HG03280 (cell line): ENCODE results near the gene GRHL1.
"Not testable (repeated sequence)": the region's sequence is repeated elsewhere in the genome, so short reads cannot be mapped to it uniquely, and the experiment has no call there.

Experiments used
- ATAC-seq: cut with Tn5 transposase; IDR thresholded peaks from one replicate; pipeline ENCODE4 v1.9.1; 2021; ENCODE audit warnings: mild to moderate bottlenecking, moderate library complexity; ENCODE audit not compliant: unreplicated experiment

The GRHL1 gene, protein sequence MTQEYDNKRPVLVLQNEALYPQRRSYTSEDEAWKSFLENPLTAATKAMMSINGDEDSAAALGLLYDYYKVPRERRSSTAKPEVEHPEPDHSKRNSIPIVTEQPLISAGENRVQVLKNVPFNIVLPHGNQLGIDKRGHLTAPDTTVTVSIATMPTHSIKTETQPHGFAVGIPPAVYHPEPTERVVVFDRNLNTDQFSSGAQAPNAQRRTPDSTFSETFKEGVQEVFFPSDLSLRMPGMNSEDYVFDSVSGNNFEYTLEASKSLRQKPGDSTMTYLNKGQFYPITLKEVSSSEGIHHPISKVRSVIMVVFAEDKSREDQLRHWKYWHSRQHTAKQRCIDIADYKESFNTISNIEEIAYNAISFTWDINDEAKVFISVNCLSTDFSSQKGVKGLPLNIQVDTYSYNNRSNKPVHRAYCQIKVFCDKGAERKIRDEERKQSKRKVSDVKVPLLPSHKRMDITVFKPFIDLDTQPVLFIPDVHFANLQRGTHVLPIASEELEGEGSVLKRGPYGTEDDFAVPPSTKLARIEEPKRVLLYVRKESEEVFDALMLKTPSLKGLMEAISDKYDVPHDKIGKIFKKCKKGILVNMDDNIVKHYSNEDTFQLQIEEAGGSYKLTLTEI

DNA sequence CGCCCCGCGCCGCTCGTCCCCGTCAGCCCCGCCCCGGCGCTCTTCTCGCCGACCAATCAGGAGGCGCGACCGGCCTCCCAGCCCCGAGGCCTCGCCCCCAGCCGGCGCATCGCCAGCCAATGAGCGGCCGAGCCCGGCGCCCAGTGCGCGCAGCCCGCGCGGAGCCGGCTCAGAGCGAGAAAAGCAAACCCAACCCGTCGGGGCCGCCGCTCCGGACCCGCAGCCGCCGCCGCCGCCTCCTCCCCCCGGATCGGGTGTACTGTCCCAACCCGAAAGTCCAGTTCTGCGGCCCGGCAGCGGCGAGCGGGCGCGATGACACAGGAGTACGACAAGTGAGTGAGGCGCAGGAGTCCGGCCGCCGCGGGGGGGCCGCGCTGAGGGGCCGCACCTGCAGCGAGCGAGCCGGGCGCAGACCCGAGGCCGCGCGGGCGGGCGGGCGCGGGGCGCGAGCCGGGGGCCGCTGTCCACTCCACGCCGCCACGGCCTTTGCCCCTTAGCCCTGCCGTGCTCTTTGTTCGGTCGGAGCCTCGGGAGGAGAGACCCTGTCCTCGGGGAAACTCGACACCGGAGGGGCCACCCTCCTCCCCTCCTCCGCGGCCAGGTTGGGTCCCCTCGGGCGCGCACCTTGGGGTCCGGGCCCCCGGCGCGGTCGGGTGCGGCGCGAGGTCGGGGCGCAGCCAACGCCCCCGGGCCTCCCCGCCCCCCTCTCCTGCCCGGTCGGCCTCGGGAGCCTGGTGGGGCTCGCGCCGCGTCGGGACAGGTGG, at the start of gene GRHL1:
Gene GRHL1 (plus strand): TSS at position 172 of the 764 bp plus-strand sequence. CDS start 141 bp downstream, at position 313.
- ATAC-seq: peak; percentile 97

DNA sequence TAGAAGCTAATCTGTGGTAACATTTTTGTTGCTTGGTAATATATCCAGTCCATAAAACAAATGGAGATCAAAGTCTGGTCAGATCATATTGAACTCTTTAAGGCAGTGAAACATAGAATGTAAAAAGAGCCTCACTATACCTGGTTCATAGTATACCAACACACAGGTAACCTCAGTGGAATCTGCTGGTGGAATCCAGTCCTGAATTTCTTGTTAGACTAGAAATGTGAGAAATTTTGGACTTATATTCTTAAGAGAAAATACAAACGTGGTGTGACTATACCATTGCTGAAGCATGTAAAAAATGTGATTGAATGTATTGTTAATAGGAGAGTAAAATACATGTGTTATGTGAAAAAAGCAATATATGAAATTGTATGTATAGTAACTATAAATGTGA, 46.1 kb upstream of the GRHL1 start:
- ATAC-seq: no peak

DNA sequence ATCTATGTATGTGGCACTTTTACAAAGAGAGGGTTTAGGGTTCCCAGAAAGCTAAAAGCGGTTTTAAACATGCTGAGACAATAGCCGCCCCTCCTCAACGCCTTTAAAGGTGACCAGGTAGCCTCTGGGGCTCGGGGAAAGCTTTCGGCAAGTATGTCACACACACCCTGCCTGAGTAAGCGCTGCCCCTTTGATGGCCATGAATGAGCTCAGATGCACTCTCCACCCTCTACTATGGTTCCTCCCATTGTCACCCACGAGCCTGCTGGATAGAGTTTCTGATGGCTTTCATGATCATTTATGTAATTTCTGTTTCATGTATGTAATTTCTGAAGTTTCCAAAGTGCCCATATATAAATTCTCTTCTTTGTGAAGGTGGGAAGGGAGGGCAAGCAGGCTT, 44.1 kb upstream of the GRHL1 start:
- ATAC-seq: no peak

DNA sequence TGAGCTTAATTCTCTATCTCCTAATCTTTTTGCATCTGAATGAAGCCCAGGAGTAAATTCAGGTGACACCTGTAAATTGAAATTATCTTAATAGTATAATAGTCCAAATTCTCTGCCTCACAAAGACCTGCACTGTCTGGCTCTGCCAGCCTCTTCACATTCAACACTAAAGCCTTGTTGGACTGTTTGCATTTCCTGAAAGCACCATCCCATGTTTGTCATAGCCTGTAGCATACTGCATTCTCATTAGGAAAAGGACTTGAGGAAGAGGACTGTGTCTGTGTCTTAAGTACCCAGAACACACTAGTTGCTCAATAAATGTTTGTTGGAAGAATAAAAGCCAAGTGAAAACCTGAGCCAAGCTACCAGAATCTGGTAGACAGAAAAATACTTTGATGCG, 42.9 kb upstream of the GRHL1 start:
- no peak for ATAC-seq

DNA sequence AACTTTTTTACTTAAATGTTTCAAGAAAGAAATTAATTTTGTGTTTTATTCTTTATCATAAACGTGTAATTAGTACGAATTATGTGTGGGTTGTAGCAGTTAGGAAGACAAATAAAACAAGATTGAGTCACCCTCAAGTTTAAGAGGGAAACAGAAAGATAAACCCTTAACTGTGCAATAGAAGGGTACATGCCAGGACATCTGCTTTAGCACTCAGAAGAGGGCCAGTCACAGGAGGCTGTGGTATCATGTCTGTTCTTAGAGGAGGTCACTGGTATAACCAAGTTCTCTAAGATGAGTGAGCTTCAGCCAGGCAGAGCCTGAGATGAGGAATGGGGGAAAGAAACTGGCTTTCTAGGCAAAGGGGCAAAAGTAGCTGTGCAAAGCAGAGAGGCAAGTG, 42.4 kb upstream of the GRHL1 start:
- no peak for ATAC-seq

DNA sequence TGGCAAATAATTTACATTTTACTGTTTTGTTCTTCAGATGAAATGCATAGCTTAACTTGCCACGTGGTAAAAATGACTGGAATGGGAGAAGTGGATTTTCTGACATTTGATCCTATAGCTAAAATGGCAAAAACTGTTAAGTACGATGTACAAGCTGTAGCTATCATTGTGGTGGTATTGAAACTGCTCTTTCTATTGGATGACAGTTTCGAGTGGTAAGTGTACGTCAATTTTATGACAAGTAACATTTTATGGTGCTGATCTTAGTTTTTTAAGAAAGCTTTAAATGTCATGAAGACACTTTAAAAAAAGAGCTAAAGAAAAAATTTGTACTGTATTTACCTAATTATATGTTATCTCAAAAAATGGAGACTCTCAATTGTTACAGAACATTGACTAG, 40.8 kb upstream of the GRHL1 start:
- ATAC-seq: no peak

DNA sequence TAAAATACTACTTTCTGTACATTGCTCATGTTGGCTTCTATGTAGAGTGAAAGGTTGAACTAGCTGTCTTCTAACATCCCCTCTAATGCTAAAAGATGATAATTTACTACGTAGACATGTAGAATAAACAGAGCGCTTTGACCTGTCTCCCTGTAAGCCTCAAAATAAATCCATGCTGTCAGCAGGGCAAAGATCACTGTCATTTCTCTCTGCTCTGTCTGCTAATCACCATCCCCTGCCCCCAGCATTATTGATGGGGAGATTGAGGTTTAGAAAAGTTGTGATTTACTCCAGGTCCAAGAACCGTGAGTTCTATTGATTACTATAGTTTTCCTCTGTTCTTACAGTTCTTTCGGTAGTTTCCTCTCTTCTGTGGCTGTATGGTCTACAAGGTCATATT, 39.0 kb upstream of the GRHL1 start:
- ATAC-seq: no peak

DNA sequence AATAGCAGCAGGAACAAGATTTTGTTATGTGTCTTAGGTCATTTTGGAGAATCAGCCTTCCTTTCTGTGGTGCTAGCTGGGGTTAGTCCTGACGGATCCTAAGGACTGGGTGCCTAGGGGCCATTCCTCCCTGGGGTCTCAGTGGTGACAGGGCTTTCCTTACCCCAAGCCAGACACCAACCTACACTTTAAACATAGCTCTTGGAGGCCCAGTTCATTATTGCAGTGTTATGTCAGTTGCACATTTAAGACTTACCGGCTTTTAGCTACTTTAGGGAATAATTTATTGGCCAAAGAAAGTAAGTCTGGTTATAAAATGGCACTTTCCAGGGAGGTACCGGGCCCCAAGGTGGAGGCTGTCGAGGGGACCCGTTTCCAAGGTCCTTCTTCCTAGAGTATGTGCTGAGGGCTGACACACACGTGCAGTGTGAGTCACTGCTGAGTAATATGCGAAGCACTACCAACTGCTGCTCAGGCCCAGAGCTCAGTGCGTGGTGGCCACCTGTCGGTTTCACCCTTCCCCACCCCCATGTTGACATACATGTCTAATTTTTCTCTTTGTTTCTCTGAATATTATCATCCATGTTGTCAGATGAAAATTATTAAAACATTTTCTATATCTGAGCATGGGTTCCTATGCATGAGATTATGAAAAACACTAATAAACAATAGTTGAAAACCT, 37.0 kb upstream of the GRHL1 start:
- peak; percentile 100 for ATAC-seq

DNA sequence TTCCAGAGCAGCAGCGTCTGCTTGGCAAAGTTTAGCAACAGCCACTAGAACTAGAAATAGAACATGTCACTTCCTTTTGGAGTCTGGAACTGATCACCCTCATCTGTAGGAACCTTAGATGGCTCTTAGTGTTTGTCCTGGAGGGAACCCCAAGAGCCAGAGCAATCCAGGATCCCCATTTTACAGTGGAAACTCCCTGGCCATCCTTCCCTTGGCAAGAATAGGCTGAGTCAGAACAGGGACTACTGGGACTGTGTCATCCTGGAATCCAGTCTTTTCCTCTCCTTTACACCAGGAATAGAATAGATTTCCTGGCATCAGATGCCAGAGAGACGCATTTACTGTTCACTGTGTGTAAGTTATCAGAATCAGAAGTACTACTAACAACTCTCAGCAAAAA, 33.2 kb upstream of the GRHL1 start:
- ATAC-seq: no peak

DNA sequence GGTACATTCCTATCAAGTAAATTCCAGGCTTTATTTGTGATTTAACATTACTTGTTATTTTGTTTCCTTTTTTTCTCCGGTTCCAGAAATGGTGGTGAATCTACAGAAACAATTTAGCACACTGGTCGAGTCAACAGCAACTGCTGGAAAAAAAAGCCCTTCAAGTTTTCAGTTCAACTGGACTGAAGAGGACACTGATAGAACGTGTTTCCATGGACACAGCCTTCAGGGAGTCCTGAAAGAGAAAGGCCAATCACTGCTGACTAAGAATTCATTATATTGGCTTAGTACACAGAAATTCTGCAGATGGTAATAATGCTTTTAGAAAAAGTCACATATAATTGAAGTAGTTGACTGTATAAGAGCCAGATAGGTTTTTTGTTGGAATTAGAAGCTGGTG, 32.0 kb upstream of the GRHL1 start:
- ATAC-seq: no peak

DNA sequence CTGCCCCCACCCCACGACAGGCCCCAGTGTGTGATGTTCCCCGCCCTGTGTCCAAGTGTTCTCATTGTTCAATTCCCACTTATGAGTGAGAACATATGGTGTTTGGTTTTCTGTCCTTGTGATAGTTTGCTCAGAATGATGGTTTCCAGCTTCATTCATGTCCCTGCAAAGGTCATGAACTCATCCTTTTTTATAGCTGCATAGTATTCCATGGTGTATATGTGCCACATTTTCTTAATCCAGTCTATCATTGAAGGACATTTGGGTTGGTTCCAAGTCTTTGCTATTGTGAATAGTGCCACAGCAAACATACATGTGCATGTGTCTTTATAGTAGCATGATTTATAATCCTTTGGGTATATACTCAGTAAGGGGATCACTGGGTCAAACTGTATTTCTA, 24.5 kb upstream of the GRHL1 start:
- not testable (repeated sequence) for ATAC-seq

DNA sequence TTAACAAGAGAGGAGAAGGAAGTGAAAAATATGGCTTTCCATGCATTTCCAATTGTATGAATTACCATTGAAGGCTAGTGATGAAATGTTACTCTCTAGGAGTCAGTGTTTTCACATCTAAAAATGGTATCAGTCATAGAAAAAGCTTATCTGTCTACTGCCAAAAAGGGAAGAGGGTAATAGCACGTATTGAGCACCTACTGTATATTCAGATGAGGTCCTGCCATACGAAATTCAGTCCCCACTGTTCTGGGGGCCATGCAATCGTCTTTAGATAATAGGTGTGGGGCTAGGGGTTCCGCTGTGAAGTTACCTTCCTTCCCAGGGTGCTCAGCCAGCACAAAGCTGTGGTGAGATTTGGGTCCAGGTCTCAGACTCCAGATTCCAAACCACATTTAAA, 14.2 kb upstream of the GRHL1 start:
- no peak for ATAC-seq

DNA sequence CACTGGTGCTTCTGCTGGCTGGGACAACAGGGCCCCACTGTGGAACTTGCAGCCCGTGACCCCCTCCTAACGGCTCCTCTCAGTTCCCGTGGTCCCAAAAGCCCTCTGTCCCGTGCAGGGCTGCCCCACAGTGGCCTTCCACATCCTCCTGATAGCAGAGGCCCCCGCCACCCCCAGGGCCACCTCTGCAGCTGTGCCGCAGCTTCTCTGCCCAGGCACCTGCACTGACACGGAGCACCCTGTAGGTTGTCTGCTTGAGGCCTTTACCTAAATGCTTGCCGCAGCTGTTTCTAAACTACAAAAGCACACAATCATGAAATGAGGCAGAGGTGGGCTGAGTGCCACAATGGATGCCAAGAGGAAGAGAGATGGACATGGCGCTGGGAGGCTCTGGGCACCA, 13.5 kb upstream of the GRHL1 start:
- ATAC-seq: no peak

DNA sequence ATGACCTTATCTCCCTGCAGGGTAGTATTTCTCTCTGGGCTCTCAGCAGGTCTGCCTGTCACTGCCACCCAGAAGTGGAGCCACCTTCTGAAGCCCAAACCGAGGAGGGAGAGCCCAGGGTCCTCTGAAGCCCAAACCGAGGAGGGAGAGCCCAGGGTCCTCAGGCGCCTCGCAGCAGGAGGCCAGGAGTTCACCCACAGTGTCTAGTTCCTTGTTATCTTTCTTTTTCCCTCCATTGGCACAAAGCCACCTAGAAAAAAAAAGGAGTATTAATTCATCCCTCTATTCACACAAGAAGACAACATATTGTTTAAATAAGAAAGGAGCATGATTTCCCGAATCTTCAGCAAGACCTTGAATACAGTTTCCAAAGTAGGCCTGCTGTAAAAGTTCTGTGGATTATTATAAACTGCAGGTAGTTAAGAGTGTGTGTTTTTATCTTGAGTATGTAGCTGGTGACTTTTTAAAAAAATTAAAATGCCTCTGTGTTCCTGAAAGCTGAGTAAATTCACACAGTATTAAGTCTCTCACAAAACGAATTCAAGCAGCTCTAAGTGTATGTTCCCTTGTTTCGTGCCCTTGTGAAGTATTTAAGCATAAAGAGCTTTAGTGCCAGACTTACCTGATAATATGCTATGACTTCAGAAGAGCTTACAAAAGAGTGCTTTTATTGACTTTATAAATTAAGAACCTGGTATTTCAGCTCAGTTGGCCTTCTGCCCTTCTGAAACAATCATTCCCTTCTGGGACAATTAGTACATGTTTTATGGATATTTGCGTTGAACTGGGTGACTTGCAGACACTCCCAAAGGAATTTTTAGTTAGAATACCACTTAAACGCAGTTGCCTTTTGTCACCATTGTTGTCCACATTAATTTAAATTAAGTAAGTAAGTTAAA, 11.7 kb upstream of the GRHL1 start:
- ATAC-seq: no peak

DNA sequence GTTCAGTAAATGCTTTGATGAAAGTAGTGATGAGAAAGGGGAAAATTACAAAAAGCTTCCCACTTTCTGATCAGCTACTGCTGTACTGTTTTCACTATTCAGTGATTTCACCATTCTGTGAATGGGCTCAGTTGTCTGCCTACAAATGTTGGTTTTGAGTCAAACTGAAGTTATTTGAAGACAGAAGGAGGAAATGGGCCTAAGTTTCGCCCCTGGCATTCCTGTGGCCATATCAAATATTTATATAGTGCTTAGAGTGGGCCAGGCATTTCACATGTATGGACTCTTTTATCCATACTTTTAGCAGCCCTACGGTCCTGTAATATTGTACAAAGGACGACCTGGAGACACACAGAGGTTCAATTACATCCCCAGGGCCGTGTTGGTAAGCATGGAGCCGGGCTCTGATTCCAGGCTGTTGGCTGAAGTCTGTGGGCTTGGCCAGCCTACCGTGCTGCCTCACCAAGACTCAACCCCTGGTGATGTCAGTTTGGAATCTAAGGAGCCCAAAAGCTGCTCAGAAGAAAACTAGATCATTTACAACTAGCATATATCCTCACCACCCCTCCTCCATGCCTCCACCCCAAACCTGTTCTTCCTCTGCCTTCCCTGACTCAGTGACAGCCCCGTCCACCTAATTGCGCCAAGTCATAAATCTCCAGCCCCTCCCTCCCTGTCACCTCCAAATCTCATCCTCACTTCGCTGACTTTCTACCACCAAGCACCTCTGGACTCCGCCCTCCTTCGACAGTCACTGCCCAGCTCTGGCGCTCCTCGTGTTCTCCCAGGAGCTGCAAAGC, 10.1 kb upstream of the GRHL1 start:
- no peak for ATAC-seq

DNA sequence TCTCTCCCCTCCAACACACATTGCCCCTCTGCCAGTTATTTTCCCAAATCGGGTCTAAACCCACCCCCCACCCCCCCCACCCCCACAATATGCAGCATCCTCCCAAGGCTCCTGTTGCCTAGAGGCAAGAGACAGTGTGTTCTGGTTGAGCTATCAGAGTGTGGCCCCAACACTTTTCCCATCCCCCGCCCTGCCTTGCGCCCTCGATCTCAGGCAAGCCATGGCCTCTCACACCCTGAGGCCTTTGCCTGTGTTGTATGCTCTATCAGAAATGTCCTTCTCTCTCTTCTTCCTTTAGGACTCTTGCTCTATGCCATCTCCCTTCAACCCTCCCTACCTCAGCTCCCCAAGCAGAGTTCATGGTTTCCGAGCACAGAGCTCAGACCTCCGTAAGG, 9.5 kb upstream of the GRHL1 start:
- no peak for ATAC-seq

DNA sequence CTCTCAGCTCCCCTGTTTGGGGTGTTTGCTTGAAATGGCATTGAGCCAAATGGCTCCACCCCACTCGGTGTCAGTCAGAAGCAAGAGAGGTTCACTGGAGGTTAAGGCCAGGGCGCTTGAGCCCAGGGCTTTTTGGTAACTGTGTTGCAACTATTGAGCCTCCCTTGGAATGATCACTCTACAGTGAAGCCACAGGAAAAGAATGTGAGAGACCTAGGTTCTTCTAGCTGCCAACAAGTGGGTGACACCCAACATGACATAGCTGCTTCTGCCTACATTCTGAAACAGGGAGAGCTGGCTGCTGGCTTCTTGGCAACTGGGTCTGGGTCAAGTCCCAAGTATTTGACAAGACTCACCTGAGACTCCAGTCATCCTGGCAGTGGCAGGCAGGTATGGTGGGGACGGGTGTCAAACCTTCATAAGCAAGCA, 7.1 kb upstream of the GRHL1 start:
- ATAC-seq: no peak

DNA sequence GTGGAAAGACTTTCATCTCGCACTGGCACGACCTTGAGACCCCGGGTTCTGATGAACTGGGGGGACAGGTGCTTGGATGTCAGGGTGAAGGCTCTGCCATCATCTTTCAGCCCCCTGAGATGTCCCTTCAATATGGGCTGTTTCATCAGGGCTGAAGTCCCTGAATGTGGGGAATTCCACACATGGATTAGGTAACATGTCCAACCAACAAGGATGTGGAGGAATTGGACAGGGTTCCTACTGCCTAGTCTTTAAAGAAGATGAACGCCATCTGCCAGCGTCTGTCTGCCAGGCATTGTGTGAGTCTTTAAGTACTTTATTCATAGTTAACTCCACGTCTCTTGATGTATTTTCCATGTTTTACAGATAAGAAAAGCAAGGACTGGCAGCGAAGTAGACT, 5.9 kb upstream of the GRHL1 start:
- no peak for ATAC-seq

DNA sequence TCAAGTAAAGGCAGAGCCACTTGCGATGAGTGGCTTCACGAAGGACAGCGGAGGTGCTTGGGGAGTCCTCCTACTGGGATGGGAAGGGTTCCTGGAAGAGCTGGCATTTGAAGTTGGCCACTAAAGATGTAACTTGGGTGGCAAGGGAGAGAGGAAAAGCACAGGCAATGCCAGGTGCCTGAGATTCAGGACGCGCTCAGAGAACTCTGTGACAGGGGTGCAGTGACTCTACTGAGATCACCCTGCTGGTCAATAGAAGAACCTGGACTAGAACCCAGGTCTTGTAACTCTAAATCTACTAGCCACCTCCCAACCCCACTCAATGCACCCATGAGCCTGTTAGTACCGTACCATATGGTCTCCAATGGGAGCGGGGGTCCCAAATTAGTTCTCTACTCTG, 5.4 kb upstream of the GRHL1 start:
- ATAC-seq: no peak

DNA sequence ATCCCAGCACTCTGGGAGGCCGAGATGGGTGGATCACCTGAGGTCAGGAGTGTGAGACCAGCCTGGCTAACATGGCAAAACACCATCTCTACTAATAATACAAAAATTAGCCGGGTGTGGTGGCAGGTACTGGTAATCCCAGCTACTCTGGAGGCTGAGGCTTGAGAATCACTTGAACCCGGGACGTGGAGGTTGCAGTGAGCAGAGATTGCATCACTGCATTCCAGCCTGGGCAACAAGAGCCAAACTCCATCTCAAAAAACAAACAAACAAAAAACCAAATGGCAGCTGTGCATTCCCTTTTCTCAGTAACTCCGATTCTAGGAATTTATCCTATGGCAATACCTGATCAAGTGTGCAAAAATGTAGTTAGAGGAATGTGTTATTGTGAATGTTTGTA, 4.7 kb upstream of the GRHL1 start:
- ATAC-seq: no peak
